Hepatocyte (in vitro differentiated cells): ENCODE results near the gene MRC1.

Experiments
- CTCF ChIP-seq: fragments of 200-600 bp; sonication (generic); IDR thresholded peaks from 2 replicates; pipeline ENCODE4 v1.5.1; 2016; ENCODE audit warnings: antibody characterized with exemption, mild to moderate bottlenecking; ENCODE audit not compliant: poor library complexity
- EZH2 ChIP-seq: fragments of 200-600 bp; sonication (generic); IDR thresholded peaks from 2 replicates; pipeline ENCODE4 v1.6.1; 2016; ENCODE audit warnings: antibody characterized with exemption, mild to moderate bottlenecking, borderline replicate concordance
- EZH2phosphoT487 ChIP-seq: fragments of 200-600 bp; sonication (generic); IDR thresholded peaks from one replicate; pipeline ENCODE4 v1.6.1; 2018; ENCODE audit warnings: antibody characterized with exemption, mild to moderate bottlenecking, low read depth, moderate library complexity; ENCODE audit not compliant: unreplicated experiment, severe bottlenecking

GRCh38 chr10:17871036-17871435 is 61.9 kb downstream of the MRC1 start:
- no peak for TF ChIP-seq CTCF
- TF ChIP-seq EZH2, result no peak
- TF ChIP-seq EZH2phosphoT487, result no peak
